Stomach (tissue), 4 donors: ENCODE data around the gene PTPRC.

ENCODE experiments used
- EP300 ChIP-seq: sonication (generic); formaldehyde crosslinking; IDR thresholded peaks from one replicate; pipeline ENCODE4 v1.6.1; 2017; ENCODE audit warnings: antibody characterized with exemption
- POLR2A ChIP-seq, 4 donors: fragments of 450-650 bp; IDR thresholded peaks; one replicate each; pipeline ENCODE4 v1.6.1; 2016; ENCODE audit warnings: antibody characterized with exemption in 4 of 4, control low read depth in 2 of 4, mild to moderate bottlenecking in 1 of 4, moderate library complexity in 1 of 4
- TF ChIP-seq, protein P1 (sequence below), 7 experiments: fragments of 450-650 bp in 4 of 7; fragments of 200-600 bp in 3 of 7; sonication (generic) in 3 of 7; IDR thresholded peaks; one replicate each; pipeline ENCODE4 v1.5.1; 2016 to 2019; ENCODE audit warnings: antibody characterized with exemption in 7 of 7, control low read depth in 2 of 7, mild to moderate bottlenecking in 1 of 7

DNA sequence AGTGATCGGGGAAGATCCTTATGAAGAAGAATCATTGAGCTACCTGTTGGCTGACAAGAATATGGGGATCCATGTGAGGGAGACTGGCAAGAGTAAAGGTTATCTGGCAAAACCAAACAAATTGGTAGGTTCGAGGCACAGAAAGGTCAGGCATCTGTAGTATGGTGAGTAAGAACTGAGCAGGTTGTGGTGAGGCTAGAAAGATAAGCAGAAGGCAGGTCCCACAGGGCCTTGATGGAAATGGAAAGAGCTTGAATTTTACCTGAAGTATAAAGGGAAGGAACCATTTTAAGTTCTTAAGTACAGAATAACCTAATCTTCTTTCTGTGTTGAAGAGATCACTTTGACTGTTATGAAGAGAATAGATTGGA, 11.1 kb downstream of the PTPRC start:
- no peak for TF ChIP-seq EP300
- TF ChIP-seq, protein P1, sequence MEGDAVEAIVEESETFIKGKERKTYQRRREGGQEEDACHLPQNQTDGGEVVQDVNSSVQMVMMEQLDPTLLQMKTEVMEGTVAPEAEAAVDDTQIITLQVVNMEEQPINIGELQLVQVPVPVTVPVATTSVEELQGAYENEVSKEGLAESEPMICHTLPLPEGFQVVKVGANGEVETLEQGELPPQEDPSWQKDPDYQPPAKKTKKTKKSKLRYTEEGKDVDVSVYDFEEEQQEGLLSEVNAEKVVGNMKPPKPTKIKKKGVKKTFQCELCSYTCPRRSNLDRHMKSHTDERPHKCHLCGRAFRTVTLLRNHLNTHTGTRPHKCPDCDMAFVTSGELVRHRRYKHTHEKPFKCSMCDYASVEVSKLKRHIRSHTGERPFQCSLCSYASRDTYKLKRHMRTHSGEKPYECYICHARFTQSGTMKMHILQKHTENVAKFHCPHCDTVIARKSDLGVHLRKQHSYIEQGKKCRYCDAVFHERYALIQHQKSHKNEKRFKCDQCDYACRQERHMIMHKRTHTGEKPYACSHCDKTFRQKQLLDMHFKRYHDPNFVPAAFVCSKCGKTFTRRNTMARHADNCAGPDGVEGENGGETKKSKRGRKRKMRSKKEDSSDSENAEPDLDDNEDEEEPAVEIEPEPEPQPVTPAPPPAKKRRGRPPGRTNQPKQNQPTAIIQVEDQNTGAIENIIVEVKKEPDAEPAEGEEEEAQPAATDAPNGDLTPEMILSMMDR (IDR thresholded peaks at IDR 0.05) = no peak
- TF ChIP-seq POLR2A (IDR thresholded peaks at IDR 0.05) = no peak
